Activated T-helper 1 cell treated with Interleukin-2 at 50 U/mL for 16 hours (primary cell): Measurements from ENCODE around the gene CCDC183.
"Not testable (repeated sequence)": the region's sequence is repeated elsewhere in the genome, so short reads cannot be mapped to it uniquely, and the experiment has no call there.

Source experiments
- DNase-seq: peaks from one replicate; pipeline ENCODE4 v3.0.0-alpha.2; 2020; ENCODE audit warnings: low read depth

CCDC183 gene

GRCh38 chr9:136825295-136826187, 29.4 kb downstream of the CCDC183 start:
- DNase-seq = no peak

DNA sequence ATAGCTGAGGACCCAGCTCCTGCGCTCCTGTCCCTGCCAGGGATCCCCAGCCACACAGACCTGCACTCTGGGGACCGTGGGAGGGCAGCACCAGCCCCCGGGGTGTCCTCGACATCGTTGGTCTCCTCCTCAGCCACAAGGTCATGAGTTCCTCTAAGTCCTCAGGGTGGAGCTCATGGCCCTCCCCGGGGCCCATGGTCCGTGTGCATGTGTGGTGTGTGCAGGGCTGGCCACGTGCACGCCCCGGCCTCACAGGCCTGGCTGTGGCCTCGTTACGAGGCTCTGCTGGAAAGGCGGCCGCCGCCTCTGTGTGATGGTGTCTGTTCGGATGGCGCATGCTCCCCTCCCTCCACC, 30.0 kb downstream of the CCDC183 start:
- no peak for DNase-seq

DNA sequence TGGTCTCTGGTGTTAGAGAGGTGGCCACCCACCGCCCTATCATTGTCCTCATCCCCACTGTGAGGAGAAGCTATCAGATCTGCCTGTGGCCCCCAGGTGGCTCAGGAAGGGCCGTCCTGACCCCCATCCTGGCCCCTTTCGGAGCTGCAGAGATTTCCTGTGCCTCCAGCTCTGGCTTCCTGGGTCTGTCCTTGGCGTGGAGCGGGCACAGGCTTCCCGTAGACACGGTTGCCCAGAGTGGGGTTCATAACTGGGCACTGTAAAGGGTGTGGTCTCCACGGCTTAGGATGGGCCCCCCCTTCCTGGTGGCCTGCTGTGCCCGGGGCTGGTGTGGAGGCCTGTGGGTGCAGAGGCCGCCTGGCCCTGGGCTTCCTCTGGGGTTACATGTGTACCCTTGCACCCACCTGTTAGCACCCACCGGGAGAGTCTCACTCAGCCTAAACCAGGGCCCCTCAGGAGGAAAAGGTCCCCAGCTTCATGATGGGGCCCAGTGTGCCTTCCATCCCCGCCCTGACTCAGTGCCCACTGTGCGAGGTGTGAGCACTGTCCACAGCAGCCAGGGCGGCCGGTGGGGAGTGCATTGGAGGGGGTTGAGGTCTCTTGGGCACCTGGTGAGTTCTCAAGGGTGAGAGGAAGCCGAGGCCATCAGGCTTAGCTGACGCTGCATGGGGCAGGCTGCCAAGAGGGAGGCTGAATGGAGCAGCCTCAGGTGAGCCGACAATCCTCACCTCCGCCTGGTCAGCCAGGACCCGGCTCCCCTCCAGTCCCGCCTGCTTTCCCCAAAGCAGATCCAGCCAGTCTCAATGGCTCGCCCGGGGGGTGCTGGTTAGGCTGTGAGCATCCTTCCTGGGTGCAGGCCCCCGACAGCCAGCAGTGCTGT, 30.8 kb downstream of the CCDC183 start:
- DNase-seq = no peak

DNA sequence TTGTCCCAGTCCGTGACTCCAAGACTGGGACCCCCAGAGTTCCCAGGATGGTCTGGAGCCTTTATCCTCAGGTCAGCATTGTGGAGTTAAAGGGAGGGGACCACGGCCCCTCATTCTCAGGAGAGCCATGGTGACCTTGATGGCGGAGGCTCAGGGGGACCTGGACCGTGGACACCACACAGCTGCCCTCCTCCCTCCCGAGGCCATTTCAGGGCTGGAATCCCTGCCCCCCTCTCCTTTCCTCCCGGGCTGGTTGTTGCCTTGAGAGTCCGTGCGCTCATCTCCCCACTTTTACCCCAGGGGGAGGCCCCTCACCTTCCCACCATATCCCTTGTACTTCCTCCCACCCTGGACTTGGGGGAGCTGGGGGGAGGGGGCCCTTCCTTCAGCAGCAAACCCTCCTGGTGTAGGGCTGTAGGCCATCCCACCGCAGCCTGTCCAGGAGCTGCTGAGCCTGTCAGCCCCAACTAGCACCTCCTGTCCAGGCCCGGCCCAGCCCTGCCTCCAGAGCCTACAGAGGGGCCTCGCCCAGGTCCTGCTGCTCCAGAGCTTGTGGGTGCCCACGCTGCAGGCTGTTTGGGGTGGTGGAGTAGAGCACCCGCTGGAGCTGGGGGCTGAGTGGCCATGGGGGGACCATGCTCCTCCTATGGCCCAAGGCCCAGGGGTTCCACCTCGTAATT, 31.8 kb downstream of the CCDC183 start:
- DNase-seq = no peak

GRCh38 chr9:136828474-136829140, 32.5 kb downstream of the CCDC183 start:
- DNase-seq = no peak

DNA sequence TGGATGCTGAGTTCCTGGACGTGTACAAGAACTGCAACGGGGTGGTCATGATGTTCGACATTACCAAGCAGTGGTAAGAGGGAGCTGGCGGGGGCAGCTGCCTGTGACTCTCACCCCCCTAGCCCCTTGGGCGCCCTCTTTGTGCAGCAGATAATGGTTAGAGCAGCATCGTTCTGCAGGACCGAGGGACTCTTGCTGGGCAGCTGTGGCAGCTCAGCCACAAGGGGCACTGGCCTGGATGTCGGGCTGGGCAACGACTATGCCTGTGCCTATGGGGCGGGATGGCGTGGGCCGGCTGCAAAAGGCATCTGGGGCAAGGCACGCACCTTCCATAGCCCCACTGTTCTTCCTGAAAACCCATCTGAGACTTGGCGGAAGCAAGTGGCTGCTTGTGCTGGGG, 33.3 kb downstream of the CCDC183 start:
- DNase-seq = no peak

GRCh38 chr9:136829981-136830885, 34.1 kb downstream of the CCDC183 start:
- no peak for DNase-seq

- DNase-seq = no peak
Measured at GRCh38 chr9:136831002-136831719, 35.0 kb downstream of the CCDC183 start.

DNA sequence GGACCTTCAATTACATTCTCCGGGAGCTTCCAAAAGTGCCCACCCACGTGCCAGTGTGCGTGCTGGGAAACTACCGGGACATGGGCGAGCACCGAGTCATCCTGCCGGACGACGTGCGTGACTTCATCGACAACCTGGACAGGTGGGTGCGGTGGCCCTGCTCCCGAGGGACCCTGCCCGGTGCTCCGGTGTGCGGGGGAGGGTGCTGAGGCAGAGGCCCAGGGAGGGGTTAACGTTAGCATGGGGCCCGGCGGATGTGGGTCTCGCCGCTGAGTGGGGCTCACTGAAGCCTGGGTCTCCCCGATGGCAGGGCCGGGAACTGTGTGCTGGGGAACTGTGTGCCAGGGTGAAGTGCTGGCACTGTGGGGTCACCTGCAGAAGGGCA, 35.6 kb downstream of the CCDC183 start:
- DNase-seq = no peak

GRCh38 chr9:136832581-136832980, 36.4 kb downstream of the CCDC183 start:
- no peak for DNase-seq

DNA sequence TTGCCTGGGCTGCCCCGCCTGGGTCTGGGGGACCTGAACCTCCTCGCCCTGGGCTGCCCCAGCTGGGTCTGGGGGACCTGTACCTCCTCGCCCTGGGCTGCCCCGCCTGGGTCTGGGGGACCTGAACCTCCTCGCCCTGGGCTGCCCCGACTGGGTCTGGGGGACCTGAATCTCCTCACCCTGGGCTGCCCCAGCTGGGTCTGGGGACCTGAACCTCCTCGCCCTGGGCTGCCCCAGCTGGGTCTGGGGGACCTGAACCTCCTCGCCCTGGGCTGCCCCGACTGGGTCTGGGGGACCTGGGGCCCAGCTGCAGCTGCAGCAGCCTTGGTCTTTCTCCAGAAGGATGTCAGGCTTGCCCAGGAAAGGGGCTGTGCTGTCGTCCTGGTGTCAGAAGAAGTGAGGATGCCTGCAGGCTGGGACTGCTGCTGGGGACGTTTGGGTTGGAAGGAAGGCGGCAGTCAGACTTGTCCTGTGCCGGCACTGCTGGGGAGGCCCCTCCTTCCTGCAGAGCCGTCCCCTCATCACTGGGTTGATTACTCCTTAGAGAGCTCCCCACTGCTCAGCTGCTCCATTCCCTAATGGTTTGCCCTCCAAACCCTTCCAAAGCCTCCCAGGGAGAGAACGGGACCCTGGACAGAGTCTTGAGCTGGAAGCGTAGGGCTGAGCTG, 37.4 kb downstream of the CCDC183 start:
- not testable (repeated sequence) for DNase-seq

DNA sequence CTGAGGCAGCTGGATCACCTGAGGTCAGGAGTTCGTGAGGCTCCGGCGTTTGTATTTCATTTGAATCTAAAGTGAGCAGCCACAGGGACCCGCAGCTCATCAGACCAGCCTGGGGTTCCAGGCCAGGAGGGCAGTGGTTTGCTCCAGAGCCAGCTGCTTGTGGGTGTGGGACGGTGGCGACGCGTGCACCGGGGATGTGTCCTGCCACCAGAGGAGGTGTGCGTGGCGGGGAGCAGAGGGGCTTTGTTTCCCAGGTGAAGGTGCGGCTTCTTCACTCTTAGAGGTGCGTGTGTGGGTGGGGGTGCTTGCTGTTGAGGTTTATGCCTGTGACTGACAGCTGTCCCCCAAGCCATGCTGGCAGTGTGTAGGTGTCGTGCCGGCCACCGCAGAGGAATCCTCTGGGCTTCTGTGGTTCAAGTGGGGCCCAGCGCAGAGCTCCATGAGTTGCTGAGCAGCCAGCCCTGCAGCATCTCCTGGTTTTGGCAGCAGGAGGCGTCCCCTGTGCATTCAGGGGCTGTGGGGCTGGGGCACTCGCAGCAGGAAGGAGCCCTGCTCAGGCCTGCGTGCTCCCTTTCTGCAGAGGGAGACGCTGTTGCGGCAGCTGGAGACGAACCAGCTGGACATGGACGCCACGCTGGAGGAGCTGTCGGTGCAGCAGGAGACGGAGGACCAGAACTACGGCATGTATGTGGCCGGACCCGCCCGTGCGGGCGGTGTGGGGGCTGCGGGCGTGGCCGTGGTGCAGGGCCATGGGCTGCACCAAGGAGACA, 39.2 kb downstream of the CCDC183 start:
- DNase-seq = no peak

- DNase-seq = no peak
Measured at GRCh38 chr9:136835932-136836904, 40.1 kb downstream of the CCDC183 start.

GRCh38 chr9:136837146-136837855, 41.2 kb downstream of the CCDC183 start:
- DNase-seq = no peak

DNA sequence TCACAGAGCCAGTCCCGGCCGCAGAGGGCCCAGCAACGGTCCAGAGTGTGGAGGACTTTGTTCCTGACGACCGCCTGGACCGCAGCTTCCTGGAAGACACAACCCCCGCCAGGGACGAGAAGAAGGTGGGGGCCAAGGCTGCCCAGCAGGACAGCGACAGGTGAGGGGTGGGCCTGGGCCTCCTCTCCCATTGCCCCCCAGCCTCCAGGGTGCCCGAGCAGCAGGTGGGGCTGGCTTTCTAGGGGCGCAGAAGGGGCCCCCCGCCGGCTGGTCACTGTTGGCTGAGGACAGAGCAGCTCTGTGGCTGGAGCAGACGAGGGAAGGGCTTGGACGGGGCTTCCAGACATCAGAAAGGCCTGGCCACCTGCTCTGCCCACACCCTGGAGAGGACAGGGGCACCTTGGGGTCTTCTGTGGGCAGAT, 41.7 kb downstream of the CCDC183 start:
- DNase-seq = not testable (repeated sequence)

DNA sequence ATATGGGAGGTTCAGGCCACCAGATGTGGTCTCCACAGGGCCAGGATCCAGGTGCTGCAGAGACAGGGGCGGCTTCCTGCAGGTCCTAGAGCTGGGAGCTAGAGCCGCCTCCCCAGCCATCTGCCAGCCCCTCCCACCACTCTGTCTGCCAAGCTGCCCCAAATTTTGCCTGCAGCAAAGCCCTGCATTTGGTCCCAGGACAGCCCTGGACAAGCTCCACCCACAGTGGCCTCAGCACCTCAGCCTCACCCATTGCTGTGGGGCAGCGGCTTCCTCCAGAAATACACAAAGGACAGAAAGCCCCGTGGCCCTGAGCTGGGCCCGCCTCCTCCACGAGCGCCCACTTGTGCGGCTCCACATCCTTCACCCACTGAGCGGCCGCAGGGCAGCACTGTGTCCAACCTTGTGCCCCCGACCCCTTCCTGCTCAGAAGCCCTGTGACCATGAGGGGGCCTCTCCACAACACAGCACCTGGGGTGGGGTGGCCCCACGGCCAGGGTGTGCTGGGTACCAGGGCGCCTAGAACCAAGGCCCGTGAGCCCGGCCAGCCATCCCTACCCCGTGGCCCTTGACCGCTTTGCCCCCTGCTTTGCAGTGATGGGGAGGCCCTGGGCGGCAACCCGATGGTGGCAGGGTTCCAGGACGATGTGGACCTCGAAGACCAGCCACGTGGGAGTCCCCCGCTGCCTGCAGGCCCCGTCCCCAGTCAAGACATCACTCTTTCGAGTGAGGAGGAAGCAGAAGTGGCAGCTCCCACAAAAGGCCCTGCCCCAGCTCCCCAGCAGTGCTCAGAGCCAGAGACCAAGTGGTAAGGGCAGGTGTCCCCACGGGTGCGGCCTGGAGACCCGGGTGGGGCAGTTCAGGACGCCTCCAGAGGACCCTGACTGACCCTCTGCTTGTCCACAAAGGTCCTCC, 42.4 kb downstream of the CCDC183 start:
- no peak for DNase-seq
